HepG2 (cell line): ENCODE measurements around the gene HOXA10. TPM values are rescaled to one million over a fixed set of nuclear protein-coding genes. Genes with fewer than 3 reads are reported as not detected.

Source experiments
- CBX2 ChIP-seq, 2 experiments: fragments of 200-600 bp in 1 of 2; sonication (generic); formaldehyde crosslinking in 1 of 2; IDR thresholded peaks; 2 replicates each; pipeline versions ENCODE4 v1.7.0 to v1.8.1; 2018 to 2022; ENCODE audit warnings: low read depth in 2 of 2, low read length in 1 of 2, mild to moderate bottlenecking in 1 of 2, missing genetic modification reagents in 1 of 2
- ESRRA ChIP-seq: sonication (generic); formaldehyde crosslinking; IDR thresholded peaks from 2 replicates; pipeline ENCODE4 v1.5.1; 2020; ENCODE audit warnings: mild to moderate bottlenecking, low read depth, missing genetic modification reagents
- FOSL2 ChIP-seq: sonication (generic); formaldehyde crosslinking; IDR thresholded peaks from 2 replicates; pipeline ENCODE4 v1.4.0; 2020; ENCODE audit warnings: missing genetic modification reagents
- KIAA2018 ChIP-seq: sonication (generic); formaldehyde crosslinking; IDR thresholded peaks from 2 replicates; pipeline ENCODE4 v1.5.0; 2020; ENCODE audit warnings: mild to moderate bottlenecking, missing genetic modification reagents, borderline replicate concordance
- NR2F6 ChIP-seq, 2 experiments: IDR thresholded peaks; 2 replicates each; pipeline ENCODE4 v1.6.1; 2016; ENCODE audit warnings: antibody characterized with exemption in 1 of 2, mild to moderate bottlenecking in 1 of 2
- TGIF2 ChIP-seq: IDR thresholded peaks from 2 replicates; pipeline ENCODE4 v1.6.1; 2016; ENCODE audit warnings: control low read depth, missing compliant biosample characterization
- ZNF362 ChIP-seq: sonication (generic); formaldehyde crosslinking; IDR thresholded peaks from 2 replicates; pipeline ENCODE4 v1.4.0; 2020; ENCODE audit warnings: missing genetic modification reagents, mild to moderate bottlenecking, borderline replicate concordance
- polyA plus RNA-seq, 8 experiments: library from polyadenylated mRNA; depleted of rRNA in 3 of 8; stranded (reverse) in 7 of 8; unstranded in 1 of 8; fragments of >200 nt; fragmentation: Illumina TruSeq in 4 of 8; extraction: Trizol in 4 of 8; gene quantifications; 2 replicates each; pipeline versions ENCODE4 v1.2.1 to v1.2.3, GENCODE V29; 2011 to 2016; ENCODE audit warnings: low read depth in 4 of 8, missing spikeins in 1 of 8, mixed read lengths in 1 of 8; ENCODE audit not compliant: insufficient read depth in 1 of 8
- total RNA-seq, 5 experiments: library from RNA; depleted of rRNA; stranded (reverse); fragments of >200 nt; fragmentation: Illumina TruSeq; extraction: Trizol; gene quantifications; 2 replicates each; pipeline ENCODE4 v1.2.3, GENCODE V29; 2016; ENCODE audit warnings: low read depth in 1 of 5

Gene HOXA10
- total and polyA plus RNA-seq, 2 of the 13 experiments (the other 11 are each of a cell fraction or from before 2014, with no cell fraction given): not detected

- TF ChIP-seq KIAA2018 (no peak), CBX2 (IDR thresholded peaks at IDR 0.05; ENCODE audit: low read depth, low read length) (0 out of 2 replicates have a peak, but pooled peaks have one; percentile 31), CBX2 (CRISPR knock-in tag; IDR thresholded peaks at IDR 0.05; ENCODE audit: low read depth) (no peak), ZNF362 (CRISPR knock-in tag) (0 out of 2 replicates have a peak, but pooled peaks have one; percentile 25), FOSL2 (peak; percentile 23; the same call in 1 of the 2 replicates), NR2F6 (IDR thresholded peaks at IDR 0.05) (peak; percentile 61), NR2F6 (CRISPR knock-in tag; IDR thresholded peaks at IDR 0.05) (peak; percentile 66), ESRRA (CRISPR knock-in tag) (peak; percentile 82), TGIF2 (CRISPR knock-in tag) (0 out of 2 replicates have a peak, but pooled peaks have one; percentile 28)
Measured at GRCh38 chr7:27196287-27196767, 22.2 kb upstream of the HOXA10 start (continued).
